GM21619 (cell line): ENCODE measurements around the gene SEC61A1.

Experiments
- ATAC-seq: cut with Tn5 transposase; IDR thresholded peaks from one replicate; pipeline ENCODE4 v1.9.1; 2021; ENCODE audit not compliant: unreplicated experiment

Gene SEC61A1

GRCh38 chr3:128051837-128052594, at the start of gene SEC61A1:
TSS of gene SEC61A1 (plus strand) at chr3:128052437. CDS start at chr3:128052553, 116 bp downstream.
- ATAC-seq, result peak; percentile 89

GRCh38 chr3:128004661-128005060, 47.6 kb upstream of the SEC61A1 start:
- no peak for ATAC-seq

GRCh38 chr3:128006061-128007032, 45.9 kb upstream of the SEC61A1 start:
- ATAC-seq, result no peak

GRCh38 chr3:128007033-128007424, 45.2 kb upstream of the SEC61A1 start:
- no peak for ATAC-seq

- no peak for ATAC-seq
Measured at GRCh38 chr3:128009952-128010846, 42.0 kb upstream of the SEC61A1 start.

GRCh38 chr3:128011140-128011539, 41.1 kb upstream of the SEC61A1 start:
- ATAC-seq, result no peak

- no peak for ATAC-seq
Measured at GRCh38 chr3:128012050-128012449, 40.2 kb upstream of the SEC61A1 start.

GRCh38 chr3:128014548-128014947, 37.7 kb upstream of the SEC61A1 start:
- no peak for ATAC-seq

- no peak for ATAC-seq
Measured at GRCh38 chr3:128016502-128016901, 35.7 kb upstream of the SEC61A1 start.

- ATAC-seq, result no peak
Measured at GRCh38 chr3:128021768-128022372, 30.4 kb upstream of the SEC61A1 start.

GRCh38 chr3:128033102-128033501, 19.1 kb upstream of the SEC61A1 start:
- no peak for ATAC-seq

- no peak for ATAC-seq
Measured at GRCh38 chr3:128036119-128036518, 16.1 kb upstream of the SEC61A1 start.

GRCh38 chr3:128040041-128040440, 12.2 kb upstream of the SEC61A1 start:
- no peak for ATAC-seq

GRCh38 chr3:128040660-128041059, 11.6 kb upstream of the SEC61A1 start:
- ATAC-seq, result no peak

- ATAC-seq, result no peak
Measured at GRCh38 chr3:128041344-128041743, 10.9 kb upstream of the SEC61A1 start.

GRCh38 chr3:128050597-128050996, 1.6 kb upstream of the SEC61A1 start:
- no peak for ATAC-seq

- ATAC-seq, result no peak
Measured at GRCh38 chr3:128051459-128051836, 789 bp upstream of the SEC61A1 start.

- no peak for ATAC-seq
Measured at GRCh38 chr3:128052595-128053351, 536 bp downstream of the SEC61A1 start.

- no peak for ATAC-seq
Measured at GRCh38 chr3:128053614-128054013, 1.4 kb downstream of the SEC61A1 start.

GRCh38 chr3:128054367-128054766, 2.1 kb downstream of the SEC61A1 start:
- ATAC-seq, result no peak
